ENCODE results near the gene KRTAP12-4.

GRCh38 chr21:44617071-44617501 lies 37.4 kb downstream of the KRTAP12-4 start:
- TF ChIP-seq CTCF (IDR thresholded peaks at IDR 0.05; ENCODE audit: insufficient read depth, low read length) (no peak), POLR2AphosphoS5 (IDR thresholded peaks at IDR 0.05; ENCODE audit: low read depth) (no peak), GABPA (IDR thresholded peaks at IDR 0.05; ENCODE audit: low read depth) (no peak), REST (IDR thresholded peaks at IDR 0.05; ENCODE audit: insufficient replicate concordance, low read depth) (no peak)

Data from HL-60 (cell line).